ENCODE results near the gene C2orf81.
A peak's percentile ranks its signal among the peaks of the same experiment; 100 is the strongest.
"Not testable (repeated sequence)": the region's sequence is repeated elsewhere in the genome, so short reads cannot be mapped to it uniquely, and the experiment has no call there.

The C2orf81 gene

GRCh38 chr2:74461187-74462053 is 40.0 kb upstream of the C2orf81 start:
- Histone ChIP-seq H3K4me1 (ENCODE audit: control insufficient read depth in 1 of 2, insufficient read depth in 1 of 2, low read depth in 1 of 2, low read length in 1 of 2) (peaks cover 32 to 41% of the 10 kb centered on the region in 2 experiments), H3K36me3 (peaks cover 20% of the 10 kb centered on the region), H3K27me3 (no peaks in the 10 kb centered on the region), H3K27ac (no peak overlapping the region), H3K4me3 (ENCODE audit: low read depth in 1 of 2, low read length in 1 of 2) (no peak overlapping the region), H3K9me3 (no peaks in the 10 kb centered on the region)
- TF ChIP-seq CTCF (IDR thresholded peaks at IDR 0.05) = no peak

DNA sequence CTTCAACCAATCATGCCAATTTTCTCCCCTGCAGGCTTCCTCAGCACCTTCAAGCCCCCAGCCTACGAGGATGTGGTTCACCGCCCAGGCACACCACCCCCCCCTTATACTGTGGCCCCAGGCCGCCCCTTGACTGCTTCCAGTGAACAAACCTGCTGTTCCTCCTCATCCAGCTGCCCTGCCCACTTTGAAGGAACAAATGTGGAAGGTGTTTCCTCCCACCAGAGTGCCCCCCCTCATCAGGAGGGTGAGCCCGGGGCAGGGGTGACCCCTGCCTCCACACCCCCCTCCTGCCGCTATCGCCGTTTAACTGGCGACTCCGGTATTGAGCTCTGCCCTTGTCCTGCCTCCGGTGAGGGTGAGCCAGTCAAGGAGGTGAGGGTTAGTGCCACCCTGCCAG is 38.8 kb upstream of the C2orf81 start:
- peaks cover 24% of the 10 kb centered on the region for H3K36me3 ChIP-seq
- H3K9me3 ChIP-seq; H3K27ac ChIP-seq; H3K27me3 ChIP-seq; H3K4me3 ChIP-seq (ENCODE audit: low read depth in 1 of 2, low read length in 1 of 2): not testable (repeated sequence)
- H3K4me1 ChIP-seq (ENCODE audit: control insufficient read depth in 1 of 2, insufficient read depth in 1 of 2, low read depth in 1 of 2, low read length in 1 of 2) = peaks cover 40 to 45% of the 10 kb centered on the region in 2 experiments

DNA sequence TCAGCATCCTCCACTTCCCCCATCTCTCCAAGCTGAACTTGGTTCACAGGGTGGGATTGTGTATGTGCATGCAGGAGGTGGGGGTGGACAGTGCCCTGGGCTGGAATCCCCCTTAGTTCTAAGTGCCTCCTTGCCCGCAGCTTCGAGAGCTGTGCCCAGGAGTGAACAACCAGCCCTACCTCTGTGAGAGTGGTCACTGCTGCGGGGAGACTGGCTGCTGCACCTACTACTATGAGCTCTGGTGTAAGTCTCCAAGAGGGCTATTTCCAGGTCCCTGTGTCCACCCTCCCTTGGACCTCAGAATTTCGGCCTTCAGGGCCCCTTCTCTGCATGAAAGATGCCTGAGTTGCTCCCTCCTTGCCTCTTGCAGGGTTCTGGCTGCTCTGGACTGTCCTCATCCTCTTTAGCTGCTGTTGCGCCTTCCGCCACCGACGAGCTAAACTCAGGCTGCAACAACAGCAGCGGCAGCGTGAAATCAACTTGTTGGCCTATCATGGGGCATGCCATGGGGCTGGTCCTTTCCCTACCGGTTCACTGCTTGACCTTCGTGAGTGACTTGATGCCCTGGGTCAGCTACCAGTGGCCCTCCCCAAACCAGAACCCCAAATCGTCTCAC is 38.2 kb upstream of the C2orf81 start:
- H3K4me3 ChIP-seq (ENCODE audit: low read depth in 1 of 2, low read length in 1 of 2); H3K27me3 ChIP-seq; H3K27ac ChIP-seq; H3K9me3 ChIP-seq: not testable (repeated sequence)
- peaks cover 24% of the 10 kb centered on the region for H3K36me3 ChIP-seq
- H3K4me1 ChIP-seq (ENCODE audit: control insufficient read depth in 1 of 2, insufficient read depth in 1 of 2, low read depth in 1 of 2, low read length in 1 of 2) = peaks cover 42 to 47% of the 10 kb centered on the region in 2 experiments

DNA sequence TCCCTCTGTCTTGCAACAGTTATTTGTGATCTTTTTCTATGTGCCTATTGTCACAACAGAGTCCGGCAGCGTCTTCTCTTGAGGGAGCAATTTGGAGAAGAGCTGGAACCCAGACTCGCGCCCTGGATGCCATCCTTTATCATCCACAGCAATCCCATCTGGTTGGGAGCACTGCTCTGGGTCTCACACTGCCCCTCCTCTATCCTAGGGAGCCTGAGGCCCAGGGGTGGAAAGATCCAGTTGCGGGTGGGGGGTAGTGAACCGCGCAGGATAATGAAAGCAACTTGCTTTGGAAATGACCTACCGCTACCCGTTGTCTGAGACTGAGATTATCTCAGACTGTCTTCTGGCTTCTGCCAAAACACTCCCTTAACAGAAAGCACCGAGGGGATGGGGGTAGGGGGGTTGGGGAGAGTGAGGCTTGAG is 37.5 kb upstream of the C2orf81 start:
- no peak for TF ChIP-seq CTCF (IDR thresholded peaks at IDR 0.05)

DNA sequence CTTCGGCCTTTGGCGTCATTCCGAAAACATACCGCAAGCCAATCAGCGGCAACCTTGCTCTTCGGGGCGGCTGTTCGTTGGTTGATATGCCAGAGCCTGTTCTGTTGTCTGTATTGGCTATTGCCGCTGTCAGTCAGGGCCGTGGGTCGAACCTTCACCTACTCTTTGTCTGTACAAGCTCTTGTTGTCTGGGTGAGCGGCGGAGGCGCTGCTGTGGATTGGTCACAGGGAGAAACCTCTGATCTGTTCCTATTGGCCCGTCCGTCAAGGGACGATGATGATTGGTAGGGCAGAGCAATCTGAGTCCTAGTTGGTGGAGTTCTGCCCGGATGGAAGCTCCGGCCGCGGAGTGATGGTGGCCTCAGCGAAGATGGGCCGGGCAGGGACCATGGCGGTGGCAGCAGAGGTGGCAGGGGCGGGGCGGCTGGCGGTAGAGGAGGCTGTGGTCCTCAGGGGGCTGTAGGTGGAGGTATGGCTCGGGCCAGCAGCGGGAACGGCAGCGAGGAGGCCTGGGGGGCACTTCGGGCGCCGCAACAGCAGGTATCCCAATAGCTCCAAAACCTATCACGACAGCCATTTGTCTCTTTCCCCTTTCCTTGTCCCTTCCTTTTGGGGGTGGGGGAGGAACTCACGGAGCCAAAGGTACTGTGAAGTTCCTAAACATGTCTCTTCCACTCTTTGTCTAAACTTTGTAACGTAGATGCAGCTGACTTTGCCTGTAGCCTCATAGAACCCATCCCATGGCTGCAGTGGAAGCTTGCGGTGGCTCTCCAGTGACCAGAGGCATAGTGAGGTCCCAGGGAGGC is 36.9 kb upstream of the C2orf81 start, which contains the start of gene WBP1:
Gene WBP1, plus strand, starts transcription at position 307 of the 806 bp plus-strand sequence. Its CDS starts 165 bp downstream, at position 472.
- Histone ChIP-seq H3K36me3 (peaks cover 24% of the 10 kb centered on the region), H3K9me3 (no peaks in the 10 kb centered on the region), H3K27ac (peak within 1 kb of the TSS; percentile 93), H3K4me3 (ENCODE audit: low read depth in 1 of 2, low read length in 1 of 2) (peak within 1 kb of the TSS; percentile 67 to 91), H3K4me1 (ENCODE audit: control insufficient read depth in 1 of 2, insufficient read depth in 1 of 2, low read depth in 1 of 2, low read length in 1 of 2) (peaks cover 40 to 44% of the 10 kb centered on the region in 2 experiments), H3K27me3 (no peaks in the 10 kb centered on the region)
- no peak for TF ChIP-seq CTCF (IDR thresholded peaks at IDR 0.05)

More for the DNA sequence above, 37.5 kb upstream of the C2orf81 start:
- peaks cover 24% of the 10 kb centered on the region for H3K36me3 ChIP-seq
- peaks cover 40 to 45% of the 10 kb centered on the region in 2 experiments for H3K4me1 ChIP-seq (ENCODE audit: control insufficient read depth in 1 of 2, insufficient read depth in 1 of 2, low read depth in 1 of 2, low read length in 1 of 2)
- H3K27me3 ChIP-seq = no peaks in the 10 kb centered on the region
- peak overlapping the region; percentile 67 to 91 for H3K4me3 ChIP-seq (ENCODE audit: low read depth in 1 of 2, low read length in 1 of 2)
- peak overlapping the region; percentile 93 for H3K27ac ChIP-seq
- H3K9me3 ChIP-seq = no peaks in the 10 kb centered on the region

DNA sequence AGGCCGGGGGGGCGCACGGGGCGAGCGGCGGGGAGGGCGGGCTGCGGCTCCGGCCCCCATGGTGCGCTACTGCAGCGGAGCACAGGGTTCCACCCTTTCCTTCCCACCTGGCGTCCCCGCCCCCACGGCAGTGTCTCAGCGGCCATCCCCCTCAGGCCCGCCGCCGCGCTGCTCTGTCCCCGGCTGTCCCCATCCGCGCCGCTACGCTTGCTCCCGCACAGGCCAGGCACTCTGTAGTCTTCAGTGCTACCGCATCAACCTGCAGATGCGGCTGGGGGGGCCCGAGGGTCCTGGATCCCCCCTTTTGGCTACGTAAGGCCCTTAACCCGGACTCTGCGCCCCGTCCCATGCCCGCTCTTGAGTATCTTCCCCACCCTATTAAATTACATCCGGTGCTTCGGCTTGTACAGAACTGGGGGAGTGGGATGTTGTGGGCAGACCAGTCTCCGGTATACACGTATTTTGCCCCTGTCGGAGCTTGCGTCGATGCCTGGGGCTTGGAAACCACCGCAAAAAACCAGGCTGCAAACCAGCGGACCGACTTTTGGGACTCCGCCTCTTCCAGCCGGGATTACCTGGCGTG is 36.2 kb upstream of the C2orf81 start:
- Histone ChIP-seq H3K27ac (peak overlapping the region; percentile 93), H3K4me1 (ENCODE audit: control insufficient read depth in 1 of 2, insufficient read depth in 1 of 2, low read depth in 1 of 2, low read length in 1 of 2) (peaks cover 40 to 44% of the 10 kb centered on the region in 2 experiments), H3K9me3 (no peaks in the 10 kb centered on the region), H3K36me3 (peaks cover 19% of the 10 kb centered on the region), H3K4me3 (ENCODE audit: low read depth in 1 of 2, low read length in 1 of 2) (peak overlapping the region; percentile 67 to 91), H3K27me3 (no peaks in the 10 kb centered on the region)
- no peak for TF ChIP-seq CTCF (IDR thresholded peaks at IDR 0.05)

Measured in neutrophil (primary cell).